Measurements from ENCODE around the gene SMAD7.

GRCh38 chr18:48943333-48943732, 7.4 kb downstream of the SMAD7 start:
- TF ChIP-seq CTCF (conservative IDR thresholded peaks at IDR 0.05 in 1 of 2, IDR thresholded peaks at IDR 0.05 in 1 of 2; ENCODE audit: low read depth in 1 of 2, low read length in 2 of 2) (no peak), EZH2 (IDR thresholded peaks at IDR 0.05; ENCODE audit: low read length, missing control alignments) (no peak)

All from fibroblast of lung (primary cell).